ENCODE data around the gene SREK1IP1. TPM values are rescaled to one million over a fixed set of nuclear protein-coding genes. Genes with fewer than 3 reads are reported as not detected.
"Not testable (repeated sequence)": the region's sequence is repeated elsewhere in the genome, so short reads cannot be mapped to it uniquely, and the experiment has no call there.

SREK1IP1 gene
- total RNA-seq, 1 experiment from 2014 or later = 40.1 TPM

DNA sequence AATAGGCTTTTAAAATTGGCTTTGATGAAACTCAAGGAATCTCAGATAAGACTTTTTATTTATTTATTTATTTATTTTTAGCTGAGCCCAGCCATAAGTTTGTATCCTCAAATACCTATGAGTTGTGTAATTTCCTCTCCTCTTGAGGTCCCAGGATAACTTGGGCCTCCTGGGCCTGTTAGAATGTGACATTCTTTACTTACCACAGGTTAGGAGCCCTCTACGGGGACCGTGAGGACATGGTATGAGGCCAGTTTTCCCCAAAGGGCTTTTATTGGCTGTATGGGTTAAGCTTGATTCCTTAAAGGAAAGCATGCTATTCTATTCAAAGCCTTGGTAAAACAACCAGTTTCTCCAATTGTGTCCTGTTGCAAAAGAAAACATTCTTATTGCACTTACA lies 61.3 kb downstream of the SREK1IP1 start:
- no peak for TF ChIP-seq CTCF (IDR thresholded peaks at IDR 0.05; ENCODE audit: unreplicated experiment)

DNA sequence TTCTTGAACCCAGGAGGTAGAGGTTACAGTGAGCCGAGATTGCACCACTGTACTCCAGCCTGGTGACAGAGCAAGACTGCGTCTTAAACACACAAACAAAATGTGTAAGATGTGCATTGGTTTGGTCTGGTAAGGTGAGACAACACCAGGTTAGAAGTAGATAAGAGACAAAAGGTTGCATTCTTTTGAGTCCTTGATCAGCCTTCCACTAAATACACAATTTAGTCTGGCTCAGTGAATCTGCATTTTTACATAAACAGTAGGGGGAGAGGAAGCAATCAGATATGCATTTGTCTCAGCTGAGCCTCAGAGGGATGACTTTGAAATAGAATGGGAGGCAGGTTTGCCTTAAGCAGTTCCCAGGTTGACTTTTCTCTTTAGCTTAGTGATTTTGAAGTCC lies 62.4 kb downstream of the SREK1IP1 start:
- DNase-seq (ENCODE audit: unreplicated experiment); intact Hi-C loops (cut with micrococcal nuclease); H3K4me1 Mint-ChIP-seq (ENCODE audit: insufficient read depth, unreplicated experiment); H3K36me3 Mint-ChIP-seq (ENCODE audit: insufficient read depth, unreplicated experiment); H3K27me3 Mint-ChIP-seq (ENCODE audit: insufficient read depth, unreplicated experiment); H3K9me3 Mint-ChIP-seq (ENCODE audit: unreplicated experiment); BruUV-seq (replicated peaks); H3K4me3 Mint-ChIP-seq (ENCODE audit: unreplicated experiment); H3K27ac Mint-ChIP-seq (ENCODE audit: low read depth, unreplicated experiment): not testable (repeated sequence)
- ChIA-PET CTCF (interaction anchor here (0.6 to 0.7 kb wide), 2 partner anchors 83 to 471 kb away, joined by 3 read pairs; no protein-coding TSS in a partner anchor), POLR2A (interaction anchor here (0.8 kb wide), 1 partner anchor 63 kb away, joined by 4 read pairs; the partner anchor contains the start of gene CWC27)

More for the DNA sequence above, 61.3 kb downstream of the SREK1IP1 start:
- no peaks in the 10 kb centered on the region for H3K9me3 Mint-ChIP-seq (ENCODE audit: unreplicated experiment)
- H3K27ac Mint-ChIP-seq (ENCODE audit: low read depth, unreplicated experiment) = no peak overlapping the region
- no peak overlapping the region for H3K4me3 Mint-ChIP-seq (ENCODE audit: unreplicated experiment)
- CTCF ChIA-PET = interaction anchor here (0.8 kb wide), 1 partner anchor 72 kb away, joined by 3 read pairs; no protein-coding TSS in a partner anchor
- no TSS peak for BruUV-seq (replicated peaks)
- intact Hi-C loops (cut with micrococcal nuclease) = no loop called here
- DNase-seq (ENCODE audit: unreplicated experiment) = no peak
- H3K27me3 Mint-ChIP-seq (ENCODE audit: insufficient read depth, unreplicated experiment) = no peaks in the 10 kb centered on the region
- no peaks in the 10 kb centered on the region for H3K36me3 Mint-ChIP-seq (ENCODE audit: insufficient read depth, unreplicated experiment)
- peaks cover 8% of the 10 kb centered on the region for H3K4me1 Mint-ChIP-seq (ENCODE audit: insufficient read depth, unreplicated experiment)
- POLR2A ChIA-PET = interaction anchor here (0.8 kb wide), 1 partner anchor 62 kb away, joined by 4 read pairs; the partner anchor contains the start of gene CWC27

DNA sequence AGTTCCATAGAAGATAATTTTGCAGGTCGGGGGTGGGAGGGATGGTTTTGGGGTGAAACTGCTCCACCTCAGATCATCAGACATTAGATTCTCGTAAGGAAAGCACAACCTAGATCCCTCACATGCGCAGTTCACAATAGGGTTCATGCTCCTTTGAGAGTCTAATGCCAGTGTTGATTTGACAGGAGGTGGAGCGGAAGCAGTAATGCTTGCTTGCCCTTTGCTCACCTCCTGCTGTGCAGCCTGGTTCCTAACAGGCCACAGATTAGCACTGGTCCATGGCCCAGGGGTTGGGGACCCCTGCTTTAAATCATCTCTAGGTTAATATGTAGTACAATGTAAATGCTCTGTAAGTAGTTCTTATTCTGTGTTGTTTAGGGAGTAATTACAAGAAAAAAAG lies 67.7 kb downstream of the SREK1IP1 start:
- peaks cover 8% of the 10 kb centered on the region for H3K9me3 Mint-ChIP-seq (ENCODE audit: unreplicated experiment)
- CTCF ChIA-PET = no interaction called here
- intact Hi-C loops (cut with micrococcal nuclease) = no loop called here

DNA sequence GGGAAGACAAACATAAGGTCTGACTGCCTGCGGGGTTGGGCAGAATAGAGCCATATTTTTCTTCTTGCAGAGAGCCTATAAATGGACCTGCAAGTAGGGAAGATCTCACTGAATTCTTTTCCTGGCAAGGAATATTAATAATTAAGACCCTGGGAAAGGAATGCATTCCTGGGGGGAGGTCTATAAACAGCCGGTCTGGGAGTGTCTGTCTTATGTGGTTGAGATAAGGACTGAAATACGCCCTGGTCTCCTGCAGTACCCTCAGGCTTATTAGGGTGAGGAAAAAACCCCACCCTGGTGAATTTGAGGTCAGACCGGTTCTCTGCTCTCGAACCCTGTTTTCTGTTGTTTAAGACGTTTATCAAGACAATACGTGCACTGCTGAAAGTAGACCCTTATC lies 72.1 kb downstream of the SREK1IP1 start:
- intact Hi-C loops (cut with micrococcal nuclease); BruUV-seq (replicated peaks); H3K27ac Mint-ChIP-seq (ENCODE audit: low read depth, unreplicated experiment); H3K9me3 Mint-ChIP-seq (ENCODE audit: unreplicated experiment); H3K36me3 Mint-ChIP-seq (ENCODE audit: insufficient read depth, unreplicated experiment); POLR2A ChIA-PET; DNase-seq (ENCODE audit: unreplicated experiment); H3K4me3 Mint-ChIP-seq (ENCODE audit: unreplicated experiment); H3K4me1 Mint-ChIP-seq (ENCODE audit: insufficient read depth, unreplicated experiment); H3K27me3 Mint-ChIP-seq (ENCODE audit: insufficient read depth, unreplicated experiment): not testable (repeated sequence)
- CTCF ChIA-PET = interaction anchor here (0.5 kb wide), 1 partner anchor 31 kb away, joined by 3 read pairs; no protein-coding TSS in a partner anchor

More for the DNA sequence above, 67.7 kb downstream of the SREK1IP1 start:
- Mint-ChIP-seq H3K36me3 (ENCODE audit: insufficient read depth, unreplicated experiment) (no peaks in the 10 kb centered on the region), H3K27ac (ENCODE audit: low read depth, unreplicated experiment) (no peak overlapping the region), H3K4me3 (ENCODE audit: unreplicated experiment) (no peak overlapping the region), H3K27me3 (ENCODE audit: insufficient read depth, unreplicated experiment) (no peaks in the 10 kb centered on the region), H3K4me1 (ENCODE audit: insufficient read depth, unreplicated experiment) (peaks cover 8% of the 10 kb centered on the region)
- no TSS peak for BruUV-seq (replicated peaks)
- no peak for DNase-seq (ENCODE audit: unreplicated experiment)
- POLR2A ChIA-PET = no interaction called here
- TF ChIP-seq CTCF (IDR thresholded peaks at IDR 0.05; ENCODE audit: unreplicated experiment) = no peak

- DNase-seq (ENCODE audit: unreplicated experiment) = peak; percentile 16
- POLR2A ChIA-PET = no interaction called here
- Mint-ChIP-seq H3K27ac (ENCODE audit: low read depth, unreplicated experiment) (no peak overlapping the region), H3K9me3 (ENCODE audit: unreplicated experiment) (peaks cover 8% of the 10 kb centered on the region), H3K4me3 (ENCODE audit: unreplicated experiment) (no peak overlapping the region), H3K4me1 (ENCODE audit: insufficient read depth, unreplicated experiment) (peaks cover 6% of the 10 kb centered on the region), H3K27me3 (ENCODE audit: insufficient read depth, unreplicated experiment) (peaks cover 16% of the 10 kb centered on the region), H3K36me3 (ENCODE audit: insufficient read depth, unreplicated experiment) (no peaks in the 10 kb centered on the region)
- intact Hi-C loops (cut with micrococcal nuclease) = no loop called here
- no peak for TF ChIP-seq CTCF (IDR thresholded peaks at IDR 0.05; ENCODE audit: unreplicated experiment)
- CTCF ChIA-PET = no interaction called here
- no TSS peak for BruUV-seq (replicated peaks)
These were observed 74.9 kb downstream of the SREK1IP1 start for GRCh38 chr5:64693636-64694035.

All from MCF 10A (cell line).